NCI-H748 (cell line): ENCODE results near the gene KCNQ1.

ENCODE experiments used
- DNase-seq: peaks from one replicate; lab custom pipeline; 2025; ENCODE audit not compliant: unreplicated experiment; lab: John Stamatoyannopoulos, UW

Gene KCNQ1

GRCh38 chr11:2644844-2645778 is 200.3 kb downstream of the KCNQ1 start:
- DNase-seq = no peak

DNA sequence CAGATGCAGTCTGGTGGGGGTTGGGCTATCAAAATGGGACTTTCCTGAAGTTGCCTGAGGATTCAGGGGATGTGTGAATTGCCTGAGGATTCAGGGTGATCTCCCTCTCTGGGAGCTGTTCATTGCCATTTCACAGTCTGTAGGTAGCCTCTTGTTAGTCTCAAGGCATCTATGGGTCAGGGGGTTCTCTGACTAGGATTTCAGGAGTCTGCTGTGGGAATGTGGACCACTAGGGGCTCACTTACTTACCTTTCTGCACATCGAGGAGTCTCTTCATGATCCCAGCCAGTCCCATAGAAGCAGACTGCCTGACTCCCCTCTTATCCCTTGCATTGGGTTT is 200.9 kb downstream of the KCNQ1 start:
- no peak for DNase-seq

DNA sequence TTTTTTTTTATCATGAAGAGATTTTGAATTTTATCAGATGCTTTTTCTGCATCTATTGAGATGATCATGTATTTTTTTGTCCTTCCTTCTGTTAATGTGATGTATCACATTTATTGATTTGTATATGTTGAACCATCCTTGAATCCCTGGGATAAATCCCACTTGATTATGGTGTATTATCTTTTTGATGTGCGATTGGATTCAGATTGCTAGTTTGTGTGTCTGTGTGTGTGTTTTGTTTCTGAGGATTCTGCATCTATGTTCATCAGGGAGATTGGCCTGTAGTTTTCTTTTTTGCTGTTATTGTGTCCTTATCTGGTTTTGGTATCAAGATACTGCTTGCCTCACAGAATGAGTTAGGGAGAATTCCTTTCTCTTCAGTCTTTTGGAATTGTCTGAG is 202.4 kb downstream of the KCNQ1 start:
- DNase-seq = no peak

DNA sequence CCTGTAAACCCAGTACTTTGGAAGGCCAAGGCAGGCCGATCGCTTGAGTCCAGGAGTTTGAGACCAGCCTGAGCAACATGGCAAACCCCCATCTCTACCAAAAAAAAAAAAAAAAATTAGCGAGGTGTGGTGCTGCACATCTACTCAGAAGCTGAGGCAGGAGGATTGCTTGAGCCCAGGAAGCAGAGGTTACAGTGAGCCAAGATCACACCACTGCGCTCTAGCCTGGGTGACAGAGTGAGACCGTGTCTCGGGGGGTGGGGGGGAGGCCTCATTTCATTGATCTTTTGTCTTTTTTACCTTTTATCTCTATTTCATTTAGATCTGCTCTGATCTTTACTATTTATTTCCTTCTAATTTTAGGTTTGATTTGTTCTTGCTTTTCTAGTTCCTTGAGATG is 203.1 kb downstream of the KCNQ1 start:
- no peak for DNase-seq

GRCh38 chr11:2649400-2649799 is 204.6 kb downstream of the KCNQ1 start:
- no peak for DNase-seq

GRCh38 chr11:2649848-2650247 is 205.0 kb downstream of the KCNQ1 start:
- DNase-seq = no peak

- no peak for DNase-seq
Measured at GRCh38 chr11:2650343-2650867, 205.6 kb downstream of the KCNQ1 start.

GRCh38 chr11:2651054-2651617 is 206.3 kb downstream of the KCNQ1 start:
- DNase-seq = no peak

- no peak for DNase-seq
Measured at GRCh38 chr11:2651826-2652271, 207.0 kb downstream of the KCNQ1 start.

DNA sequence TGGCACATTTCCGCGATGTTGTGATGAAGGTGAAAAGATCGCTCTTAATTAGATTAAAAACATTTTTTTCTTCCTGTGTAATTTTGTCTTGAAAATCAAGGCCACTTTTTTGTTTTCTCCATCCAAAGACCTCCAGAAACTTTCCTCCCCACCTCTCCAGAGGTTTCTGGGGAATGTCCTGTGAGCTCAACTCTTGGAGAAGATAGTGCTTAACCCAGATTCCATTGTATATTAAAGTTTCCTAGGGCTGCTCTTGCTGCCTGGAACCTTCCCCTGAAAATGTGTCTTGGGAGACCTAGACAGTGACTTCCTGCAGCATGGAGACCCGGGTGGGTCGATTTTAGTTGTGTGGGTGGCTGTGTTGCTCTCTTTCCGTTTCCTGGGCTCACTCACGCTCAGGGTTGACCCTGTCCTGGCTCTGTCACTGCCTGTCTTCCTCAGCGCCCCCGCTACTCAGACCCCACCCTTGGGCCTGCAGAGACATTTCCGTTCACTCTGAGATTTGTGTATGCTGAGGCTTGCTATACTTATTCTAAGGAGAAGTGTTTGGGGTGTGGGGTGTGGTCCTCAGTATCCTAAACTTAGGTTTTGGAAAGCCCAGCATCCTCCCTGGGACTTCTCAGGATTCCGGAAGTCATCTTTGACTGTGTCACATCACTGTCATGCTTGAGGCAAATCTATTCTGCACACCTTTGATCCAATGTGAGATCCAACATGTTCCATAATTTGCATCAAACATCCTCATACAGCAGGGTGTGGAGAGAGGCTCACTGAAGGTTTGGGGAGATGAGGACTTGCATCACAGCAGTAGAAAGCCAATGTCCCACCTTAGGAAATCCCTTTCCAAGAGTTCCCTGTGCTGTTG is 207.8 kb downstream of the KCNQ1 start:
- DNase-seq = no peak

- no peak for DNase-seq
Measured at GRCh38 chr11:2653198-2653551, 208.4 kb downstream of the KCNQ1 start.

- DNase-seq = no peak
Measured at GRCh38 chr11:2653930-2654739, 209.3 kb downstream of the KCNQ1 start.

DNA sequence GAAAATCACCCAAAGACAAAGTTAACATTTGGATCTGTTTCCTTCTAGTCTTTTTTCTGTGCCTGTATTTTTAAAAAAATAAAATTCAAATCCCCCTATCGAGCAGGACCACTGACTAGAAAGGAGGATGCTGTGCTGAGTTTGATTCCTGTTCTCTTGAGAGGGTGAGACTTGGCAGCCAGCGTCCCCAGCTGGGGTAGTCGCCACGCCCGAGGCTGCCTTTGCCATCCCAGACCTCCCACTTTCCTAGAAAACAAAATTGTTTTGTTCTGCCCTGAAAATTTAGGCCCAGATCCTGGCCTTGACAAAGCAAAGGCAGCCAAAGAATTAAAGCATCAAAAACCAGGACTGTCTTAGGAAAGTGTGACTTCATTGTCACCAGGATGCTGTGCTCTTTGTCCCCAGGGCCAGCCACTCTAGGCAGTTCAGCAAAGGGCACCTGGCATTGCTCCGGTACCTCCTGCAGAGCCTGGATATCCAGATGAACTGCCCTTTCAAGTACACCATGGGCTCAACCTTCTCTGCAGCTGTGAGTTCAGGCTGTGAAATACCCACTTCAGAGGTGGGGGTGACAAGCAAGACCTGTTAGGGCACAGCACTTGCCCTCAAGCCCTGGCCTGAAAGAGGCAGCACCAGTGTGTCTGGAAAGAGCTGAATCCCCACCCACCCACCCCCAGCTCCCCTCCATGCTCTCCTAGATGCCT is 210.4 kb downstream of the KCNQ1 start:
- DNase-seq = no peak

DNA sequence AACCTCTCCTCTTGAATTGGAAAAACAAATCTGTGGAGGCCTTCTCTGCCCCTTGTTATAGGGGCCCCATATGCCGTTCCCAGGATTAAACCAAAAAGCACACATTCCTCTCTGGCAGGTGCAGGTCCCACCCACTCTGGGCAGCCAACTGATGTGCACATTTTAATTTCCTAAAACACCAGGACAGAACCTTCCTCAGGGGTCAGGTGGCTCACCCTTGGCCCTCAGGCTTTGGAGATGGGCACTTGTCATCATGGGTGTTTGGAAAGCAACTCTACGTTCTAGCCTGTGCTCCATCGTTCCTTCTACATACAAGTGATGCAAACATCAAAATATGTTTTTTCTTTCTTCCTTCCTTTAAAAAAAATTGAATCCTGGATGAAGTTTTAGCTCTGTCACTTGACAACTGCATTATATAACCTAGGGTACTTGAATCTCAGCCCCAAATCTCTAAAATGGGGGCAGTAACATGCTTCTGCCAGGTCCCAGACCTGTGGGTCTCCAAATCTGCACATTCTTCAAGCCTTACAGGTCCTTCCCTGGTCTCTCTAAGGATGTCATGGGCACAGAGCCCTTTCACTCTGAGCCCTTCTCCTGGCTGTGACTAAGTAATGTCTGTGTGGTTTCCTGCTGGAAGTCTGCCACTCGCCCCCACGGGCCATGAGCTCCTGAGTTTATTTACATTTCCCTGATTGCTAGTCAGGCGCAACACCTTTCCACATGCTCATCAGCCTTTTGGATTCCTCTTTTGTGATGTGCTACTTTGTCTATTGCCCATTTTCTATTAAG is 211.2 kb downstream of the KCNQ1 start:
- no peak for DNase-seq

- no peak for DNase-seq
Measured at GRCh38 chr11:2656859-2657258, 212.1 kb downstream of the KCNQ1 start.

GRCh38 chr11:2657697-2658284 is 213.0 kb downstream of the KCNQ1 start:
- DNase-seq = no peak

DNA sequence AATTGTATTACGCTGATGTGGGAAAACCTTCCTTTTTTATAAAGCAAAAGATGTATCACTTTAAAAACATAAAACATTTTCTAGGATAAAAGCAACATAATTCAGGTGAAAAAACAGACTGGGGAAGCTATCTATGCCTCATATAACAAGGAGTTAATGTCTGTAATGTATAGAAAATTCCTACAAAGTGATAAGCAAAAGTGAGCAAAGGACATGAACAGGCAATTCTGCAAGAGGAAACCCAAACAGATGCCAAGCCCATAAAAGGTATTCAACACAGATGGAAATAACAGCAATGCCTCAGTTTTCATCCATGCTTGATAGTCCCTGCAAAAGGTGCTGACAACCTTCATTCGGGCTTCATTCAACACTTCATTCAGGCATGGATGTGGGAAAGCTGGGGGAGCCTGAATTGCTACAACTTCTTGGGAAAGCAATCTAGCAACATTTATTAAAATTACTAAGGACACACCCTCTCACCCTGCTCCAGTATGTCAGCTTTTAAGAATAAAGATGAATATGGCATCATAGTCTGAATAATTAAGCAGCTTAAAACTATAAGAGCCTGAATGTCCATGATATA is 215.6 kb downstream of the KCNQ1 start:
- no peak for DNase-seq

- DNase-seq = no peak
Measured at GRCh38 chr11:2661173-2662023, 216.6 kb downstream of the KCNQ1 start.
